ENCODE data around the gene IRGQ.
"Not testable (repeated sequence)": the region's sequence is repeated elsewhere in the genome, so short reads cannot be mapped to it uniquely, and the experiment has no call there.

IRGQ gene

GRCh38 chr19:43595999-43596841 lies at the start of gene IRGQ, which contains the start of gene ZNF576:
IRGQ (minus strand) TSS chr19:43596134; CDS start chr19:43595338, 796 bp downstream.
ZNF576 (plus strand) TSS chr19:43596595; CDS start chr19:43597109, 514 bp downstream.
- DNase-seq, result peak; percentile 96

GRCh38 chr19:43644181-43644580 lies 48.2 kb upstream of the IRGQ start:
- DNase-seq, result peak; percentile 16

GRCh38 chr19:43643326-43643725 lies 47.4 kb upstream of the IRGQ start:
- no peak for DNase-seq

- no peak for DNase-seq
Observed at GRCh38 chr19:43642531-43642930, 46.6 kb upstream of the IRGQ start.

- DNase-seq, result no peak
Observed at GRCh38 chr19:43641333-43641732, 45.4 kb upstream of the IRGQ start.

GRCh38 chr19:43640424-43640757 lies 44.5 kb upstream of the IRGQ start:
- DNase-seq, result no peak

- DNase-seq, result peak; percentile 3
Observed at GRCh38 chr19:43639519-43640423, 43.8 kb upstream of the IRGQ start, which contains the start of gene CADM4. CADM4 (minus strand) TSS chr19:43639850; CDS start chr19:43639790, 60 bp downstream.

- no peak for DNase-seq
Observed at GRCh38 chr19:43638995-43639518, 43.1 kb upstream of the IRGQ start.

- DNase-seq, result no peak
Observed at GRCh38 chr19:43638214-43638994, 42.5 kb upstream of the IRGQ start.

- DNase-seq, result no peak
Observed at GRCh38 chr19:43636121-43636683, 40.3 kb upstream of the IRGQ start.

- not testable (repeated sequence) for DNase-seq
Observed at GRCh38 chr19:43635561-43635940, 39.6 kb upstream of the IRGQ start.

GRCh38 chr19:43634872-43635560 lies 39.1 kb upstream of the IRGQ start:
- DNase-seq, result peak; percentile 17

GRCh38 chr19:43634506-43634871 lies 38.6 kb upstream of the IRGQ start:
- no peak for DNase-seq

GRCh38 chr19:43634068-43634467 lies 38.1 kb upstream of the IRGQ start:
- DNase-seq, result no peak

- DNase-seq, result no peak
Observed at GRCh38 chr19:43633520-43633919, 37.6 kb upstream of the IRGQ start.

- no peak for DNase-seq
Observed at GRCh38 chr19:43631491-43631890, 35.6 kb upstream of the IRGQ start.

- DNase-seq, result no peak
Observed at GRCh38 chr19:43628646-43629326, 32.9 kb upstream of the IRGQ start.

- no peak for DNase-seq
Observed at GRCh38 chr19:43626838-43627237, 30.9 kb upstream of the IRGQ start.

- DNase-seq, result no peak
Observed at GRCh38 chr19:43625918-43626579, 30.1 kb upstream of the IRGQ start.

GRCh38 chr19:43624933-43625332 lies 29.0 kb upstream of the IRGQ start:
- DNase-seq, result no peak

All from NCI-H2227 treated with DMSO at 0.1 percent for 48 hours (cell line).